ENCODE data around the gene SNAPC4.

The SNAPC4 gene

GRCh38 chr9:136400038-136400834 lies at the start of gene SNAPC4:
TSS of gene SNAPC4 (minus strand) at chr9:136400170. CDS start at chr9:136398428, 1,742 bp downstream.
- DNase-seq = peak; percentile 84
- in situ Hi-C loops (cut with HindIII; ENCODE audit: low pct_ligation_motif_present, low pct_unique_long_range_greater_than_20kb, low sequenced_read_pairs) = no loop called here

GRCh38 chr9:136448655-136449054 lies 48.7 kb upstream of the SNAPC4 start:
- in situ Hi-C loops (cut with HindIII; ENCODE audit: low pct_ligation_motif_present, low pct_unique_long_range_greater_than_20kb, low sequenced_read_pairs) = no loop called here
- no peak for DNase-seq

GRCh38 chr9:136447173-136447778 lies 47.3 kb upstream of the SNAPC4 start:
- in situ Hi-C loops (cut with HindIII; ENCODE audit: low pct_ligation_motif_present, low pct_unique_long_range_greater_than_20kb, low sequenced_read_pairs) = no loop called here
- DNase-seq = no peak

GRCh38 chr9:136445799-136446198 lies 45.8 kb upstream of the SNAPC4 start:
- DNase-seq = no peak
- in situ Hi-C loops (cut with HindIII; ENCODE audit: low pct_ligation_motif_present, low pct_unique_long_range_greater_than_20kb, low sequenced_read_pairs) = no loop called here

GRCh38 chr9:136444102-136444501 lies 44.1 kb upstream of the SNAPC4 start:
- in situ Hi-C loops (cut with HindIII; ENCODE audit: low pct_ligation_motif_present, low pct_unique_long_range_greater_than_20kb, low sequenced_read_pairs) = no loop called here
- DNase-seq = no peak

- in situ Hi-C loops (cut with HindIII; ENCODE audit: low pct_ligation_motif_present, low pct_unique_long_range_greater_than_20kb, low sequenced_read_pairs) = no loop called here
These were observed 43.7 kb upstream of the SNAPC4 start for GRCh38 chr9:136443687-136444086.

GRCh38 chr9:136443087-136443486 lies 43.1 kb upstream of the SNAPC4 start:
- no peak for DNase-seq
- in situ Hi-C loops (cut with HindIII; ENCODE audit: low pct_ligation_motif_present, low pct_unique_long_range_greater_than_20kb, low sequenced_read_pairs) = no loop called here

More at GRCh38 chr9:136443687-136444086, 43.7 kb upstream of the SNAPC4 start:
- no peak for DNase-seq

GRCh38 chr9:136442265-136442664 lies 42.3 kb upstream of the SNAPC4 start:
- DNase-seq = no peak
- in situ Hi-C loops (cut with HindIII; ENCODE audit: low pct_ligation_motif_present, low pct_unique_long_range_greater_than_20kb, low sequenced_read_pairs) = no loop called here

- in situ Hi-C loops (cut with HindIII; ENCODE audit: low pct_ligation_motif_present, low pct_unique_long_range_greater_than_20kb, low sequenced_read_pairs) = no loop called here
- no peak for DNase-seq
These were observed 41.8 kb upstream of the SNAPC4 start for GRCh38 chr9:136441681-136442245.

GRCh38 chr9:136441191-136441680 lies 41.3 kb upstream of the SNAPC4 start:
- in situ Hi-C loops (cut with HindIII; ENCODE audit: low pct_ligation_motif_present, low pct_unique_long_range_greater_than_20kb, low sequenced_read_pairs) = no loop called here
- no peak for DNase-seq

- in situ Hi-C loops (cut with HindIII; ENCODE audit: low pct_ligation_motif_present, low pct_unique_long_range_greater_than_20kb, low sequenced_read_pairs) = no loop called here
- DNase-seq = peak; percentile 67
These were observed 39.8 kb upstream of the SNAPC4 start, which contains the start of gene INPP5E for GRCh38 chr9:136439481-136440408. TSS of gene INPP5E (minus strand) at chr9:136439845. CDS start at chr9:136439419, 426 bp downstream.

GRCh38 chr9:136438548-136439480 lies 38.8 kb upstream of the SNAPC4 start:
- peak; percentile 23 for DNase-seq
- in situ Hi-C loops (cut with HindIII; ENCODE audit: low pct_ligation_motif_present, low pct_unique_long_range_greater_than_20kb, low sequenced_read_pairs) = no loop called here

- in situ Hi-C loops (cut with HindIII; ENCODE audit: low pct_ligation_motif_present, low pct_unique_long_range_greater_than_20kb, low sequenced_read_pairs) = no loop called here
- DNase-seq = no peak
These were observed 38.0 kb upstream of the SNAPC4 start for GRCh38 chr9:136437839-136438547.

- no peak for DNase-seq
- in situ Hi-C loops (cut with HindIII; ENCODE audit: low pct_ligation_motif_present, low pct_unique_long_range_greater_than_20kb, low sequenced_read_pairs) = no loop called here
These were observed 37.5 kb upstream of the SNAPC4 start for GRCh38 chr9:136437430-136437829.

- in situ Hi-C loops (cut with HindIII; ENCODE audit: low pct_ligation_motif_present, low pct_unique_long_range_greater_than_20kb, low sequenced_read_pairs) = no loop called here
- DNase-seq = no peak
These were observed 36.2 kb upstream of the SNAPC4 start for GRCh38 chr9:136436055-136436634.

- in situ Hi-C loops (cut with HindIII; ENCODE audit: low pct_ligation_motif_present, low pct_unique_long_range_greater_than_20kb, low sequenced_read_pairs) = no loop called here
- DNase-seq = no peak
These were observed 34.7 kb upstream of the SNAPC4 start for GRCh38 chr9:136434580-136435169.

Measured in ACHN (cell line).